SK-N-MC (cell line): ENCODE measurements around the gene KCNAB2.
"Not testable (repeated sequence)": the region's sequence is repeated elsewhere in the genome, so short reads cannot be mapped to it uniquely, and the experiment has no call there.

Experiments
- EZH2 ChIP-seq: fragments of 200-600 bp; sonication (generic); IDR thresholded peaks from one replicate; pipeline ENCODE4 v1.6.1; 2017; ENCODE audit warnings: antibody characterized with exemption
- POLR2AphosphoS5 ChIP-seq: IDR thresholded peaks from 2 replicates; pipeline ENCODE4 v1.6.1; 2012; ENCODE audit warnings: mild to moderate bottlenecking, low read depth, low read length, borderline replicate concordance

DNA sequence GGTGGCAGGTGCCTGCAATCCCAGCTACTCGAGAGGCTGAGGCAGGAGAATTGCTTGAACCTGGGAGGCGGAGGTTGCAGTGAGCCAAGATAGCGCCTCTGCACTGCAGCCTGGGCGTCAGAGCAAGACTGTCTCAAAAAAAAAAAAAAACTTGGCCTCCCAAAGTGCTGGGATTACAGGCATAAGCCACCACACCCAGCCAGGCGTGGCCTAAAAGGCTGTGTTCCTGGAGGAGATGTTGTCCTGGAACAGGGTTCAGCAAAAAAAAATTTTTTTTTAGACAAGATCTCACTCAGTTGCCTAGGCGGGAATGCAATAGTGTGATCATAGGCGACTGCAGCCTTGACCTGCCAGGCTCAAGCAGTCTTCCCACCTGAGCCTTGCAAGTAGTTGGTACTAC, 28.0 kb upstream of the KCNAB2 start:
- not testable (repeated sequence) for TF ChIP-seq POLR2AphosphoS5, EZH2
